Astrocyte of the spinal cord (primary cell): Measurements from ENCODE around the gene TEP1.
A peak's percentile ranks its signal among the peaks of the same experiment; 100 is the strongest.

Source experiments
- DNase-seq: peaks from one replicate; pipeline ENCODE4 v3.0.0; 2011; ENCODE audit warnings: low read depth, low spot score
- H3K4me3 ChIP-seq: 2 replicates; pipeline ENCODE4 v1.5.1; 2011; ENCODE audit warnings: low read depth, mild to moderate bottlenecking, low read length, moderate library complexity
- CTCF ChIP-seq: IDR thresholded peaks from 2 replicates; pipeline ENCODE4 v1.5.1; 2012; ENCODE audit warnings: low read depth, mild to moderate bottlenecking, low read length, inconsistent platforms
- in situ Hi-C: cut with HindIII; loops from 2 replicates; pipeline ENCODE4 v1.10.0; 2017; ENCODE audit warnings: low sequenced_read_pairs

TEP1 gene

GRCh38 chr14:20440465-20440864, 27.2 kb upstream of the TEP1 start:
- no peak for TF ChIP-seq CTCF
- no peak overlapping the region for H3K4me3 ChIP-seq
- in situ Hi-C loops = no loop called here
- DNase-seq = no peak

GRCh38 chr14:20438664-20439063, 25.4 kb upstream of the TEP1 start:
- TF ChIP-seq CTCF = no peak
- in situ Hi-C loops = no loop called here
- DNase-seq = no peak
- no peak overlapping the region for H3K4me3 ChIP-seq

- peak; percentile 61 for DNase-seq
- in situ Hi-C loops = no loop called here
- H3K4me3 ChIP-seq = no peak overlapping the region
- no peak for TF ChIP-seq CTCF
These were observed 23.1 kb upstream of the TEP1 start for GRCh38 chr14:20436363-20436755.

- DNase-seq = no peak
- peak within 1 kb of the TSS; percentile 6 for H3K4me3 ChIP-seq
- in situ Hi-C loops = no loop called here
- no peak for TF ChIP-seq CTCF
These were observed 22.5 kb upstream of the TEP1 start, which contains the start of gene KLHL33 for GRCh38 chr14:20435582-20436362. Gene KLHL33 (minus strand): TSS chr14:20436166. CDS start chr14:20435811, 355 bp downstream.

GRCh38 chr14:20434701-20435581, 21.6 kb upstream of the TEP1 start:
- TF ChIP-seq CTCF = no peak
- in situ Hi-C loops = no loop called here
- peak; percentile 15 for DNase-seq
- H3K4me3 ChIP-seq = peak overlapping the region; percentile 6

- no peak overlapping the region for H3K4me3 ChIP-seq
- DNase-seq = no peak
- no peak for TF ChIP-seq CTCF
- in situ Hi-C loops = no loop called here
These were observed 16.7 kb upstream of the TEP1 start for GRCh38 chr14:20429801-20430669.
